Heart right ventricle (tissue), 16 donors: ENCODE results near the gene CLEC4M. TPM values are rescaled to one million over a fixed set of nuclear protein-coding genes. Genes with fewer than 3 reads are reported as not detected.

ENCODE experiments used
- ATAC-seq, 8 donors: fragments of 200-7000 bp; cut with Tn5 transposase; one replicate each; pipeline ENCODE4 v1.9.1; 2020; ENCODE audit warnings: mild to moderate bottlenecking in 8 of 8, moderate library complexity in 8 of 8, moderate number of reproducible peaks in 1 of 8
- DNase-seq, 2 donors: peaks; one replicate each; pipeline ENCODE4 v3.0.0-alpha.2; 2020
- H3K27ac ChIP-seq, 10 donors: fragments of 200-600 bp; sonication (generic) in 2 of 10; one replicate each; pipeline versions ENCODE4 v1.5.0 to v1.8.0; 2020 to 2022; ENCODE audit warnings: mild to moderate bottlenecking in 3 of 10
- H3K27me3 ChIP-seq, 7 donors: fragments of 200-600 bp; one replicate each; pipeline ENCODE4 v1.8.0; 2021 to 2022; ENCODE audit warnings: mild to moderate bottlenecking in 2 of 7
- H3K36me3 ChIP-seq, 9 donors: fragments of 200-600 bp; sonication (generic) in 1 of 9; one replicate each; pipeline versions ENCODE4 v1.5.0 to v1.8.0; 2020 to 2022; ENCODE audit warnings: mild to moderate bottlenecking in 2 of 9
- H3K4me1 ChIP-seq, 9 donors: fragments of 200-600 bp; sonication (generic) in 1 of 9; one replicate each; pipeline versions ENCODE4 v1.5.0 to v1.8.0; 2020 to 2022; ENCODE audit warnings: mild to moderate bottlenecking in 4 of 9
- H3K4me3 ChIP-seq, 10 donors: fragments of 200-600 bp; sonication (generic) in 2 of 10; one replicate each; pipeline versions ENCODE4 v1.5.0 to v1.8.0; 2020 to 2022; ENCODE audit warnings: mild to moderate bottlenecking in 7 of 10, moderate library complexity in 2 of 10
- H3K9me3 ChIP-seq, 11 donors: fragments of 200-600 bp in 10 of 11; sonication (generic) in 2 of 11; one replicate each; pipeline versions ENCODE4 v1.5.0 to v1.8.0; 2013 to 2022; ENCODE audit warnings: mild to moderate bottlenecking in 2 of 11, control low read depth in 1 of 11, moderate library complexity in 1 of 11
- WGBS, 2 donors: extraction: QIAGEN DNeasy Blood & Tissue Kit; methylation state at CpG; one replicate each; pipeline ENCODE4 v1.1.7; 2013; ENCODE audit warnings: inconsistent platforms in 1 of 2; 5-methylcytosine and 5-hydroxymethylcytosine counted together
- intact Hi-C, 10 donors: fragments of 100-400 bp; cut with DNase I; formaldehyde crosslinking; loops; one replicate each; pipeline versions ENCODE4 v1.11.1 to v1.14.2; 2022
- polyA plus RNA-seq, 2 donors: library from polyadenylated mRNA; stranded (reverse); fragments of 200-250 nt; gene quantifications; one replicate each; pipeline ENCODE4 v1.2.3, GENCODE V29; 2013
- total RNA-seq, 10 donors: library from RNA; stranded (reverse); fragmentation: NEBNext Ultra II Directional in 3 of 10; extraction: Animal tissue kit (Norgen Biotek cat#: 25700) in 3 of 10; gene quantifications; one replicate each; pipeline versions ENCODE4 v1.2.1 to v1.2.4, GENCODE V29; 2021 to 2023
- TF ChIP-seq, protein P1 (sequence below), 9 donors: fragments of 200-600 bp; sonication (generic) in 2 of 9; IDR thresholded peaks; one replicate each; pipeline versions ENCODE4 v1.5.0 to v1.8.0; 2021 to 2022; ENCODE audit warnings: antibody characterized with exemption in 9 of 9, mild to moderate bottlenecking in 5 of 9, moderate library complexity in 1 of 9
- donor health status: Arrhythmogenic right ventricular cardiomyopathy.
- donor health status: ischemic (EF 13 %, LVEDD 7.1; RV severe dilation, severe dysfunction).
- donor health status: healthy with polysubstance abuse.
- donor health status: DM: no; HTN: yes; CAD: no.
- donor health status: DM: no; HTN: no; CAD: no.
- donor health status: ischemic (EF 25% LVEDD 6.9; RV normal size, moderate dysfunction).
- donor health status: ischemic (EF 25% LVEDD 5.7; RV mildly dilated, moderate dysfunction).
- donor health status: healthy.
- donor health status: DM: yes; HTN: yes; CAD: no.
- donor health status: Ischemic cardiomyopathy.
- donor health status: ischemic (EF 35%, LVEDD 5.7; RV mildly dilated, moderate dysfunction).
- donor health status: nonischemic (EF 11% LVEDD 7.7; RV severe dilation, severe dysfunction).
- donor health status: DM: yes; HTN: yes; CAD: no.
- donor health status: PGD.
- donor health status: ischemic (EF 29% LVEDD 5.4; RV normal size, mild dysfunction).
- donor health status: nonischemic (EF 23%, LVEDD 6.1; RV moderate dilation, normal function).

Gene CLEC4M
- total and polyA plus RNA-seq, 12 donors, result not detected

DNA sequence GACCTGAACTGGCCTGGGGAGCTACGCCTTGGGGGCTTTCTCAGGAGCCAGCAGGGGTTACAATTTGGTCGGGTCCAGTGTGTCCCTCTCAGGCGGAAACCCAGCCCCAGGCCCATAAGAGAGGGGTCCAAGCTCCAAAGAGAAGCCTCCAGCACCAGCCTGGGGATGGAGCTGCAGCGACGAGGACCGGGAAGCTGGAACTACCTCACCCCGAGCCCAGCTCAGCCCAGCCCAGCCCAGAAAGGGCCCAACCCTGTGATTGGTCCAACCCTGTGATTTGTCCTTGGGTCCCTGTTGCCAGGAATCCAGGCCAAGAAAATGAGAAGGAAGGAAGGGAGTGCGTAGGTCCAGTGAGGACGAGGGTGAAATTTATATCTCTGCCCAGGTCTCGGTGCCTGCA, 24.1 kb downstream of the CLEC4M start:
- Histone ChIP-seq H3K27me3 (peaks cover 9 to 88% (median 64%) of the 10 kb centered on the region in 7 donors), H3K4me3 (peak overlapping the region in 3 of 10 donors; percentile 2 to 37 (median 21)), H3K4me1 (peaks cover 0 to 24% (median 0%) of the 10 kb centered on the region in 9 donors), H3K27ac (peak overlapping the region in 1 of 10 donors; percentile 61), H3K36me3 (no peaks in the 10 kb centered on the region), H3K9me3 (peaks cover 0 to 10% (median 0%) of the 10 kb centered on the region in 11 donors)
- WGBS, 2 donors, result 16 to 17% methylated on average over 10 of the region's 10 CpGs
- intact Hi-C loops, result loop anchor here in 1 of 10 donors (10.0 kb wide), 1 partner anchor 202 kb away; no protein-coding TSS in a partner anchor
- TF ChIP-seq, protein P1, sequence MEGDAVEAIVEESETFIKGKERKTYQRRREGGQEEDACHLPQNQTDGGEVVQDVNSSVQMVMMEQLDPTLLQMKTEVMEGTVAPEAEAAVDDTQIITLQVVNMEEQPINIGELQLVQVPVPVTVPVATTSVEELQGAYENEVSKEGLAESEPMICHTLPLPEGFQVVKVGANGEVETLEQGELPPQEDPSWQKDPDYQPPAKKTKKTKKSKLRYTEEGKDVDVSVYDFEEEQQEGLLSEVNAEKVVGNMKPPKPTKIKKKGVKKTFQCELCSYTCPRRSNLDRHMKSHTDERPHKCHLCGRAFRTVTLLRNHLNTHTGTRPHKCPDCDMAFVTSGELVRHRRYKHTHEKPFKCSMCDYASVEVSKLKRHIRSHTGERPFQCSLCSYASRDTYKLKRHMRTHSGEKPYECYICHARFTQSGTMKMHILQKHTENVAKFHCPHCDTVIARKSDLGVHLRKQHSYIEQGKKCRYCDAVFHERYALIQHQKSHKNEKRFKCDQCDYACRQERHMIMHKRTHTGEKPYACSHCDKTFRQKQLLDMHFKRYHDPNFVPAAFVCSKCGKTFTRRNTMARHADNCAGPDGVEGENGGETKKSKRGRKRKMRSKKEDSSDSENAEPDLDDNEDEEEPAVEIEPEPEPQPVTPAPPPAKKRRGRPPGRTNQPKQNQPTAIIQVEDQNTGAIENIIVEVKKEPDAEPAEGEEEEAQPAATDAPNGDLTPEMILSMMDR (IDR thresholded peaks at IDR 0.05), result no peak
- DNase-seq (peak in 1 of 2 donors; percentile 29), ATAC-seq (peak in 6 of 8 donors; percentile 54 to 80 (median 60))

DNA sequence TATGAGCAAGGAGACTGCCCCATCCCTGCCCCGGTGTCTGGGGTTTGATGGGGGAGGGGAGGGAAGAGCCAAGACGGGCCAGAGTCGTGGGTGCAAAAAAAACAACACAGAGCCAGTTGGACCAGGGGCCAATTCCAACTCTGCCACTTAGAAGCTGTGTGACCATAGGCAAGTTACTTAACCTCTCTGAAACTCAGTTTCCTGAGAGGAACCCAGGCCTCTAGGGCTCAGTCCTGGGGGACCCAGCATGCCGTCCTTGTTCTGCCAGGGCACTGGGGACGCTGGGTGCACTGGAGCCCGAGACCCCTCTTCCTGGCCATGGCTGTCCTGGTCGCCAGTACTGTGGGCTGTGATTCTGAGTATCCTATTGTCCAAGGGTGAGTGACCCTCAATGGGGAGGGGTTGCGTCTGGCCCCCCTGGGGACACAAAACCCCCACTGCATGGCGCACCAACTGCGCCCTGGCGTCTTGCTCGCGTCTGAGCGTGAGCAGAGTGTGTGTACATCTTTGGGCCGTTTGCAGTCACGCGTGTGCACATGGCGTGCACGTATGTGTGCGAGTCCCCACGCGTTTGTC, 24.6 kb downstream of the CLEC4M start:
- H3K27me3 ChIP-seq, result peaks cover 9 to 83% (median 63%) of the 10 kb centered on the region in 7 donors
- peaks cover 0 to 10% (median 0%) of the 10 kb centered on the region in 11 donors for H3K9me3 ChIP-seq
- DNase-seq, result no peak
- TF ChIP-seq, protein P1 (IDR thresholded peaks at IDR 0.05), result no peak
- WGBS, 2 donors, result 7 to 11% methylated on average over 22 of the region's 22 CpGs
- peaks cover 0 to 24% (median 0%) of the 10 kb centered on the region in 9 donors for H3K4me1 ChIP-seq
- no peaks in the 10 kb centered on the region for H3K36me3 ChIP-seq
- intact Hi-C loops, result loop anchor here in 1 of 10 donors (10.0 kb wide), 1 partner anchor 203 kb away; no protein-coding TSS in a partner anchor
- H3K4me3 ChIP-seq, result peak overlapping the region in 7 of 10 donors; percentile 2 to 37 (median 15)
- ATAC-seq, result no peak
- H3K27ac ChIP-seq, result peak overlapping the region in 1 of 10 donors; percentile 61

DNA sequence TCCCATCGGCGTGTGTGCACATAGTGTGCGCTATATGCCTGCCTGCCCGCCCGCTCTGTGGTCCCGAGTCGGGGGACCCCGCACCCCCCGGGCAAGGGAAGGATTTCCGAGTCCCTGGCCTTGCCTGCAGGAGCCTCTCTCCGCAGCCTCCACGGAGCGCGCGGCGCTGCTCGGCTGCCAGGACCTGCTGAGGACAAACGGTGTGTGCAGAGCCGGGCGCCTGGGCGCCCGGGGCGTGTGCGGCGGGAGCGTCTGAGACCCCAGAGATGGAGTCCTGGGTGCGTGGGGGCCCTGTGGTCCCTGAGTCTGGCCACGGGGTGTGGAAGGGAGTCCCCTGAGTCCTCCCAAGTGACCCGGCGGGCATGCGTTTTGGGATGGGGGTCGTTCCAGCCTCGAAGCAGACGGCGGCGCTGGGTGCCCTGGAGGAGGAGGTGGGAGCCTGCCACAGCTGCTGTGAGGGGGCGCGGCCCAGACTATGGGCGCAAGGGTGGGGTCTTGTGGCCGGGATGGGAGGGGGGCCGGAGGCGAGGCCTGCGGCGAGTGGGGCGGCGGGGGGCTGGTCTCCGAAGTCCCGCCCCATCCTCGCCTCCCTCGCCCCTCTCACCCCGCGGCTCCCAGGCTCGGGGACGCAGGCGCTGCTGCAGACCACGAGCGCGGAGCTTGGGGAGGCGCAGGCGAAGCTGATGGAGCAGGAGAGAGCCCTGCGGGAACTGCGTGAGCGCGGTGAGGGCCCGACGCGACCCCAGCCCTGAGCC, 25.3 kb downstream of the CLEC4M start:
- 1 to 3% methylated on average over 56 to 67 of the region's 67 CpGs for WGBS, 2 donors
- TF ChIP-seq, protein P1 (IDR thresholded peaks at IDR 0.05), result no peak
- Histone ChIP-seq H3K4me3 (peak overlapping the region in 7 of 10 donors; percentile 2 to 37 (median 15)), H3K27ac (no peak overlapping the region), H3K27me3 (peaks cover 9 to 80% (median 59%) of the 10 kb centered on the region in 7 donors), H3K9me3 (peaks cover 0 to 10% (median 0%) of the 10 kb centered on the region in 11 donors), H3K4me1 (peaks cover 0 to 24% (median 0%) of the 10 kb centered on the region in 9 donors), H3K36me3 (no peaks in the 10 kb centered on the region)
- DNase-seq, result no peak
- ATAC-seq, result peak in 5 of 8 donors; percentile 9 to 59 (median 25)
- intact Hi-C loops, result loop anchor here in 1 of 10 donors (10.0 kb wide), 1 partner anchor 204 kb away; no protein-coding TSS in a partner anchor

DNA sequence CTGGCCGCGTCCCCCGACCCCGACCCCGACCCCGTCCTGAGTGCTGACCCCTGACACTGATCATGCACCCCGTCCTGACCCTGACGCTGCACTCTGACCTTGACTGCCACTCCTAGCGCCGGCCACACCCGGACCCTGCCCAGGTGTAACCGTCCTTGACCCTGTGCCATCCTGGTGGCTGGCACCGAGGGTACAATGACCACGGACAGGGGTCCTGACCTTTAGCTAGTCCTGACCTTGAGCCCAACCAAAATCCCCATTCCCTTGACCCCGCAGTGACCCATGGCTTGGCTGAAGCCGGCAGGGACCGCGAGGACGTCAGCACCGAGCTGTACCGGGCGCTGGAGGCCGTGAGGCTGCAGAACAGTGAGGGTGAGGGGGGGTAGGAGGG, 25.9 kb downstream of the CLEC4M start:
- 0 to 1% methylated on average over 23 of the region's 23 CpGs for WGBS, 2 donors
- Histone ChIP-seq H3K36me3 (no peaks in the 10 kb centered on the region), H3K27ac (no peak overlapping the region), H3K27me3 (peaks cover 9 to 77% (median 53%) of the 10 kb centered on the region in 7 donors), H3K4me3 (peak overlapping the region in 3 of 10 donors; percentile 2 to 37 (median 7)), H3K4me1 (peaks cover 0 to 19% (median 0%) of the 10 kb centered on the region in 9 donors), H3K9me3 (peaks cover 0 to 14% (median 0%) of the 10 kb centered on the region in 11 donors)
- no peak for DNase-seq
- TF ChIP-seq, protein P1 (IDR thresholded peaks at IDR 0.05), result no peak
- ATAC-seq, result peak in 1 of 8 donors; percentile 8
- intact Hi-C loops, result loop anchor here in 1 of 10 donors (10.0 kb wide), 1 partner anchor 204 kb away; no protein-coding TSS in a partner anchor
